Neutrophil (primary cell): ENCODE data around the gene SLC35G6.

Experiments
- H3K27ac ChIP-seq: fragments of 200-600 bp; sonication (generic); 2 replicates; pipeline ENCODE4 v1.5.1; 2016; ENCODE audit warnings: mild to moderate bottlenecking, moderate library complexity
- H3K27me3 ChIP-seq: fragments of 200-600 bp; sonication (generic); 2 replicates; pipeline ENCODE4 v1.6.0; 2016; ENCODE audit warnings: mild to moderate bottlenecking
- H3K36me3 ChIP-seq: fragments of 200-600 bp; sonication (generic); 2 replicates; pipeline ENCODE4 v1.5.1; 2017
- H3K4me1 ChIP-seq, 2 experiments: fragments of 200-600 bp in 1 of 2; sonication (generic) in 1 of 2; 1 replicate in 1 of 2; 2 replicates in 1 of 2; pipeline versions ENCODE4 v1.5.1 to v1.6.1; 2013 to 2016; ENCODE audit warnings: low read depth in 1 of 2, low read length in 1 of 2, mild to moderate bottlenecking in 1 of 2, moderate library complexity in 1 of 2; ENCODE audit not compliant: control insufficient read depth in 1 of 2, insufficient read depth in 1 of 2
- H3K4me3 ChIP-seq, 2 experiments: fragments of 200-600 bp in 1 of 2; sonication (generic) in 1 of 2; 1 replicate in 1 of 2; 2 replicates in 1 of 2; pipeline ENCODE4 v1.5.1; 2013 to 2016; ENCODE audit warnings: low read depth in 1 of 2, low read length in 1 of 2, mild to moderate bottlenecking in 1 of 2, moderate library complexity in 1 of 2
- H3K9me3 ChIP-seq: fragments of 200-600 bp; sonication (generic); 2 replicates; pipeline ENCODE4 v1.5.1; 2016
- CTCF ChIP-seq: fragments of 200-600 bp; sonication (generic); IDR thresholded peaks from 2 replicates; pipeline ENCODE4 v1.5.1; 2016; ENCODE audit warnings: antibody characterized with exemption

The SLC35G6 gene

GRCh38 chr17:7476494-7476893, 4.8 kb upstream of the SLC35G6 start:
- H3K4me3 ChIP-seq: no peak overlapping the region

DNA sequence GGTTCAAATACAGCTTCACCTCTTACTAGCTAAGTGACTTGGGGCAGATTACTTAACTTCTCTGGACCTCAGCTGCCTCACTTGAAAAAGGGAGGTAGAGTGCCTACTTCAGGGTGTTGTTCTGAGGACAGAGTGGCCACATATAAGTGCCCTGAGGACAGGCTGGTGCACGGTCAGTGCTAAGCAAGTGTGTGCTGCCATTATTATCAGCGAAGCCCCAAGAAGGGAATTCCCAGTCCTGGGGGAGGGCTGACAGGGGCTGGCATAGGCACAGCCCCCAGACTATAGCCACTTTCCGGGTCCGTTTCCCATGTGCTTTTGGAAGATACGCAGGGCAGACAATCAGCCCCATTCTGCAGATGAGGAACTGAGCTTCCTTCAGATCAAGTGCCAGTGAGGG, 4.3 kb upstream of the SLC35G6 start:
- Histone ChIP-seq H3K9me3 (no peaks in the 10 kb centered on the region), H3K27ac (peak overlapping the region; percentile 81), H3K36me3 (no peaks in the 10 kb centered on the region), H3K4me1 (peaks cover 40 to 47% of the 10 kb centered on the region in 2 experiments), H3K4me3 (no peak overlapping the region), H3K27me3 (no peaks in the 10 kb centered on the region)
- no peak for TF ChIP-seq CTCF

More at GRCh38 chr17:7476494-7476893, 4.8 kb upstream of the SLC35G6 start:
- H3K27me3 ChIP-seq: no peaks in the 10 kb centered on the region
- H3K36me3 ChIP-seq: no peaks in the 10 kb centered on the region
- H3K27ac ChIP-seq: no peak overlapping the region
- TF ChIP-seq CTCF: no peak
- peaks cover 40 to 47% of the 10 kb centered on the region in 2 experiments for H3K4me1 ChIP-seq
- H3K9me3 ChIP-seq: no peaks in the 10 kb centered on the region

GRCh38 chr17:7477392-7478275, 3.6 kb upstream of the SLC35G6 start:
- H3K4me1 ChIP-seq: peaks cover 40 to 47% of the 10 kb centered on the region in 2 experiments

GRCh38 chr17:7478276-7479212, 2.7 kb upstream of the SLC35G6 start:
- H3K36me3 ChIP-seq: no peaks in the 10 kb centered on the region
- H3K9me3 ChIP-seq: no peaks in the 10 kb centered on the region
- peak overlapping the region; percentile 81 for H3K27ac ChIP-seq
- no peaks in the 10 kb centered on the region for H3K27me3 ChIP-seq
- H3K4me1 ChIP-seq: peaks cover 47 to 52% of the 10 kb centered on the region in 2 experiments
- no peak for TF ChIP-seq CTCF
- H3K4me3 ChIP-seq: peak overlapping the region; percentile 66 to 81

More at GRCh38 chr17:7477392-7478275, 3.6 kb upstream of the SLC35G6 start:
- no peaks in the 10 kb centered on the region for H3K36me3 ChIP-seq
- no peaks in the 10 kb centered on the region for H3K27me3 ChIP-seq
- H3K9me3 ChIP-seq: no peaks in the 10 kb centered on the region
- peak overlapping the region in 1 of 2 experiments; percentile 81 for H3K4me3 ChIP-seq
- H3K27ac ChIP-seq: peak overlapping the region; percentile 81
- no peak for TF ChIP-seq CTCF

GRCh38 chr17:7479213-7480088, 1.8 kb upstream of the SLC35G6 start, which contains the start of gene ZBTB4:
Gene ZBTB4, minus strand, starts transcription at chr17:7479631. Its CDS starts 12,830 bp downstream, at chr17:7466801.
- Histone ChIP-seq H3K9me3 (no peaks in the 10 kb centered on the region), H3K4me1 (peaks cover 45 to 51% of the 10 kb centered on the region in 2 experiments), H3K27me3 (no peaks in the 10 kb centered on the region), H3K4me3 (peak within 1 kb of the TSS; percentile 66 to 81), H3K36me3 (no peaks in the 10 kb centered on the region), H3K27ac (peak within 1 kb of the TSS; percentile 81)
- TF ChIP-seq CTCF: no peak
